HepG2 (cell line): ENCODE data around the gene EOGT. TPM values are rescaled to one million over a fixed set of nuclear protein-coding genes. Genes with fewer than 3 reads are reported as not detected.

Source experiments
- BCL3 ChIP-seq: sonication (generic); formaldehyde crosslinking; IDR thresholded peaks from 2 replicates; pipeline ENCODE4 v1.5.1; 2020; ENCODE audit warnings: mild to moderate bottlenecking, missing genetic modification reagents, moderate library complexity
- E2F1 ChIP-seq: sonication (generic); formaldehyde crosslinking; IDR thresholded peaks from 2 replicates; pipeline ENCODE4 v1.5.0; 2020; ENCODE audit warnings: missing genetic modification reagents
- E2F2 ChIP-seq: sonication (generic); formaldehyde crosslinking; IDR thresholded peaks from 2 replicates; pipeline ENCODE4 v1.4.0; 2020; ENCODE audit warnings: missing genetic modification reagents, borderline replicate concordance
- ELF4 ChIP-seq: sonication (generic); formaldehyde crosslinking; IDR thresholded peaks from 2 replicates; pipeline ENCODE4 v1.5.0; 2020; ENCODE audit warnings: missing genetic modification reagents, mild to moderate bottlenecking, moderate library complexity, borderline replicate concordance
- FLYWCH1 ChIP-seq: sonication (generic); formaldehyde crosslinking; IDR thresholded peaks from 2 replicates; pipeline ENCODE4 v1.8.1; 2023; ENCODE audit warnings: mild to moderate bottlenecking, missing genetic modification reagents
- IKZF1 ChIP-seq: fragments of 450-650 bp; IDR thresholded peaks from 2 replicates; pipeline ENCODE4 v1.7.1; 2016
- IRF1 ChIP-seq: sonication (generic); formaldehyde crosslinking; IDR thresholded peaks from 2 replicates; pipeline ENCODE4 v1.4.0; 2020; ENCODE audit warnings: low read depth, mild to moderate bottlenecking, missing genetic modification reagents
- NCOR1 ChIP-seq: fragments of 200-600 bp; sonication (generic); IDR thresholded peaks from 2 replicates; pipeline ENCODE4 v1.7.0; 2017; ENCODE audit warnings: antibody characterized with exemption, low read length, borderline replicate concordance
- POGK ChIP-seq: sonication (generic); formaldehyde crosslinking; conservative IDR thresholded peaks from 2 replicates; pipeline ENCODE4 v1.8.0; 2022; ENCODE audit warnings: mild to moderate bottlenecking, moderate library complexity, missing genetic modification reagents
- POLR2AphosphoS5 ChIP-seq: IDR thresholded peaks from 2 replicates; pipeline ENCODE4 v1.6.1; 2012; ENCODE audit warnings: low read depth, low read length
- RFXAP ChIP-seq: sonication (generic); formaldehyde crosslinking; IDR thresholded peaks from 2 replicates; pipeline ENCODE4 v1.4.0; 2020; ENCODE audit warnings: missing genetic modification reagents, borderline replicate concordance
- SMAD9 ChIP-seq: sonication (generic); formaldehyde crosslinking; IDR thresholded peaks from 2 replicates; pipeline ENCODE4 v1.5.1; 2020; ENCODE audit warnings: mild to moderate bottlenecking, missing genetic modification reagents
- SNAPC5 ChIP-seq: sonication (generic); formaldehyde crosslinking; IDR thresholded peaks from 2 replicates; pipeline ENCODE4 v1.8.1; 2023; ENCODE audit warnings: mild to moderate bottlenecking, missing genetic modification reagents, borderline replicate concordance
- TBX3 ChIP-seq: fragments of 450-650 bp; IDR thresholded peaks from 2 replicates; pipeline ENCODE4 v1.6.1; 2017; ENCODE audit warnings: antibody characterized with exemption, mild to moderate bottlenecking, inconsistent platforms, borderline replicate concordance
- TRIM22 ChIP-seq: fragments of 450-650 bp; IDR thresholded peaks from 2 replicates; pipeline ENCODE4 v1.6.1; 2017
- TRIM24 ChIP-seq: sonication (generic); formaldehyde crosslinking; IDR thresholded peaks from 2 replicates; pipeline ENCODE4 v1.8.0; 2022; ENCODE audit warnings: mild to moderate bottlenecking, missing genetic modification reagents
- ZBTB21 ChIP-seq: sonication (generic); formaldehyde crosslinking; IDR thresholded peaks from 2 replicates; pipeline ENCODE4 v1.4.0; 2020; ENCODE audit warnings: missing genetic modification reagents
- ZFP1 ChIP-seq: IDR thresholded peaks from 2 replicates; pipeline ENCODE4 v1.6.1; 2016
- ZFP36L2 ChIP-seq: sonication (generic); formaldehyde crosslinking; IDR thresholded peaks from 2 replicates; pipeline ENCODE4 v1.4.0; 2020; ENCODE audit warnings: missing genetic modification reagents
- ZNF264 ChIP-seq: sonication (generic); formaldehyde crosslinking; IDR thresholded peaks from 2 replicates; pipeline ENCODE4 v1.4.0; 2020; ENCODE audit warnings: missing genetic modification reagents
- ZNF282 ChIP-seq: fragments of 450-650 bp; IDR thresholded peaks from 2 replicates; pipeline ENCODE4 v1.6.1; 2018; ENCODE audit not compliant: partially characterized antibody
- ZNF337 ChIP-seq: sonication (generic); formaldehyde crosslinking; IDR thresholded peaks from 2 replicates; pipeline ENCODE4 v1.5.1; 2020; ENCODE audit warnings: missing genetic modification reagents, low read depth, mild to moderate bottlenecking, borderline replicate concordance
- ZNF546 ChIP-seq: sonication (generic); formaldehyde crosslinking; conservative IDR thresholded peaks from 2 replicates; pipeline ENCODE4 v1.8.1; 2023; ENCODE audit warnings: mild to moderate bottlenecking, missing genetic modification reagents
- ZNF572 ChIP-seq: sonication (generic); formaldehyde crosslinking; IDR thresholded peaks from 2 replicates; pipeline ENCODE4 v1.5.1; 2020; ENCODE audit warnings: mild to moderate bottlenecking, missing genetic modification reagents
- polyA plus RNA-seq, 8 experiments: library from polyadenylated mRNA; depleted of rRNA in 3 of 8; stranded (reverse) in 7 of 8; unstranded in 1 of 8; fragments of >200 nt; fragmentation: Illumina TruSeq in 4 of 8; extraction: Trizol in 4 of 8; gene quantifications; 2 replicates each; pipeline versions ENCODE4 v1.2.1 to v1.2.3, GENCODE V29; 2011 to 2016; ENCODE audit warnings: low read depth in 4 of 8, missing spikeins in 1 of 8, mixed read lengths in 1 of 8; ENCODE audit not compliant: insufficient read depth in 1 of 8
- total RNA-seq, 5 experiments: library from RNA; depleted of rRNA; stranded (reverse); fragments of >200 nt; fragmentation: Illumina TruSeq; extraction: Trizol; gene quantifications; 2 replicates each; pipeline ENCODE4 v1.2.3, GENCODE V29; 2016; ENCODE audit warnings: low read depth in 1 of 5

EOGT gene
- total and polyA plus RNA-seq, 2 of the 13 experiments (the other 11 are each of a cell fraction or from before 2014, with no cell fraction given) = 4.5 to 18.6 TPM

GRCh38 chr3:69052472-69052898, 39.0 kb upstream of the EOGT start (continued):
- 0 out of 2 replicates have a peak, but pooled peaks have one; percentile 23 for TF ChIP-seq SNAPC5 (CRISPR knock-in tag)
- no peak for TF ChIP-seq ZFP36L2 (CRISPR knock-in tag)
- no peak for TF ChIP-seq E2F2 (CRISPR knock-in tag)
- TF ChIP-seq POGK (CRISPR knock-in tag) = no peak
- TF ChIP-seq ZNF572 (CRISPR knock-in tag) = no peak
- 0 out of 2 replicates have a peak, but pooled peaks have one; percentile 6 for TF ChIP-seq ZNF337 (CRISPR knock-in tag)
- TF ChIP-seq E2F1 (CRISPR knock-in tag) = no peak
- 0 out of 2 replicates have a peak, but pooled peaks have one; percentile 1 for TF ChIP-seq ELF4 (CRISPR knock-in tag)
- TF ChIP-seq ZNF282 = no peak
- TF ChIP-seq ZBTB21 (CRISPR knock-in tag) = no peak
- no peak for TF ChIP-seq TRIM22
- TF ChIP-seq IKZF1 = no peak
- TF ChIP-seq TRIM24 = no peak
- no peak for TF ChIP-seq TBX3
- TF ChIP-seq ZNF546 (CRISPR knock-in tag) = no peak
- no peak for TF ChIP-seq NCOR1
- no peak for TF ChIP-seq SMAD9 (CRISPR knock-in tag)
- peak; percentile 50; the same call in 1 of the 2 replicates for TF ChIP-seq POLR2AphosphoS5
- TF ChIP-seq ZNF264 (CRISPR knock-in tag) = 0 out of 2 replicates have a peak, but pooled peaks have one; percentile 76
- TF ChIP-seq RFXAP (CRISPR knock-in tag) = no peak
- no peak for TF ChIP-seq IRF1 (CRISPR knock-in tag)
- no peak for TF ChIP-seq ZFP1 (CRISPR knock-in tag)
- TF ChIP-seq FLYWCH1 (CRISPR knock-in tag) = 0 out of 2 replicates have a peak, but pooled peaks have one; percentile 40
- TF ChIP-seq BCL3 (CRISPR knock-in tag) = 0 out of 2 replicates have a peak, but pooled peaks have one; percentile 35
